ENCODE data around the gene SLC25A10.

DNA sequence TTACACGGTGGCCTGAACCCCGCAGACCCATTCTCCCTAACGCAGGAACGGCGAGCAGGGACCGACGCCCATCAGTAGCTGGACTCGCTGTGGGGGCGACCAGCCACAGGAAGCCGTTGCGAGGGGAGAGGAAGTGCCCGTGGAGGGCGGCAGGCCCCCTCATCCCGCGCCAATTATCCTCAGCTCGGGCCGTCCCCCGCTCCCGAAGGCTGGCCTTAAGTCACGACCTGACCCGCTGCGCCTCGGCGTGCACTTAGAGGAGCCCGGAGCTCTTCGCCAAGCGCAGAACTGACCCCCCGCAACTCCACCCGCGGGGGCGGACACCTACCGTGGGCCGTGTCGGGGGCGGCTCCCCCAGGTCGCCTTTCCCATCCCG lies 28.9 kb upstream of the SLC25A10 start:
- TF ChIP-seq POLR2A (IDR thresholded peaks at IDR 0.05), result no peak
- TF ChIP-seq, protein P1, sequence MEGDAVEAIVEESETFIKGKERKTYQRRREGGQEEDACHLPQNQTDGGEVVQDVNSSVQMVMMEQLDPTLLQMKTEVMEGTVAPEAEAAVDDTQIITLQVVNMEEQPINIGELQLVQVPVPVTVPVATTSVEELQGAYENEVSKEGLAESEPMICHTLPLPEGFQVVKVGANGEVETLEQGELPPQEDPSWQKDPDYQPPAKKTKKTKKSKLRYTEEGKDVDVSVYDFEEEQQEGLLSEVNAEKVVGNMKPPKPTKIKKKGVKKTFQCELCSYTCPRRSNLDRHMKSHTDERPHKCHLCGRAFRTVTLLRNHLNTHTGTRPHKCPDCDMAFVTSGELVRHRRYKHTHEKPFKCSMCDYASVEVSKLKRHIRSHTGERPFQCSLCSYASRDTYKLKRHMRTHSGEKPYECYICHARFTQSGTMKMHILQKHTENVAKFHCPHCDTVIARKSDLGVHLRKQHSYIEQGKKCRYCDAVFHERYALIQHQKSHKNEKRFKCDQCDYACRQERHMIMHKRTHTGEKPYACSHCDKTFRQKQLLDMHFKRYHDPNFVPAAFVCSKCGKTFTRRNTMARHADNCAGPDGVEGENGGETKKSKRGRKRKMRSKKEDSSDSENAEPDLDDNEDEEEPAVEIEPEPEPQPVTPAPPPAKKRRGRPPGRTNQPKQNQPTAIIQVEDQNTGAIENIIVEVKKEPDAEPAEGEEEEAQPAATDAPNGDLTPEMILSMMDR (IDR thresholded peaks at IDR 0.05), result no peak

Measured in testis (tissue), 2 donors.